GM18519 (cell line): ENCODE measurements around the gene EFCAB8.
"Not testable (repeated sequence)": the region's sequence is repeated elsewhere in the genome, so short reads cannot be mapped to it uniquely, and the experiment has no call there.

Experiments used
- ATAC-seq: cut with Tn5 transposase; IDR thresholded peaks from one replicate; pipeline ENCODE4 v1.9.1; 2021; ENCODE audit warnings: mild to moderate bottlenecking, moderate library complexity; ENCODE audit not compliant: unreplicated experiment, low FRiP score

EFCAB8 gene

DNA sequence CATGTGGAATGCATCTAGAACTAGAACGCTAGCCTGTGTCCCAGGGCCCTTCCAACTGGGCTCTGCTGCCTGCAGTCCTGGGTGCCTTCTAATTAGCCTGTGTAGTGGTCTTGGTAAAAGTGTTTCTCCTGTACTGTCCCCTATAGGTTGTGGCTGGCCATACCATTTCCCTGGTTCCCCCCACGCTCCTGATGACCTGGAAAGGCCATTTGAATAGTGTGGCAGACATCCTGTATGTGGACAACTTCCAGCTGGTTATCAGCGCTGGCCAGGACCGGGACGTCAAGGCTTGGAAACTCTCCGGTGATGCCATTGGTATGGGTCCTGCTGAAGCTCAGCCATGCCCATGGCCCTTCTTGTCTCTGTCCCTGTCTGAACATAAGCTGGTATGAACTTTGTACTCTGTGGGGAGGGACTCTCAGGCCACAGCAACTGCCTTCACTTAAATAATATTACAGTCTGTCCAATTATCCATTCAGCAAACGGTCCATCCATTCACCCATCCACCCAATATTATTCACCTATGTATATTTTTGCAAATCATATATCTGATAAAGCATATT lies 84.8 kb downstream of the EFCAB8 start:
- no peak for ATAC-seq

DNA sequence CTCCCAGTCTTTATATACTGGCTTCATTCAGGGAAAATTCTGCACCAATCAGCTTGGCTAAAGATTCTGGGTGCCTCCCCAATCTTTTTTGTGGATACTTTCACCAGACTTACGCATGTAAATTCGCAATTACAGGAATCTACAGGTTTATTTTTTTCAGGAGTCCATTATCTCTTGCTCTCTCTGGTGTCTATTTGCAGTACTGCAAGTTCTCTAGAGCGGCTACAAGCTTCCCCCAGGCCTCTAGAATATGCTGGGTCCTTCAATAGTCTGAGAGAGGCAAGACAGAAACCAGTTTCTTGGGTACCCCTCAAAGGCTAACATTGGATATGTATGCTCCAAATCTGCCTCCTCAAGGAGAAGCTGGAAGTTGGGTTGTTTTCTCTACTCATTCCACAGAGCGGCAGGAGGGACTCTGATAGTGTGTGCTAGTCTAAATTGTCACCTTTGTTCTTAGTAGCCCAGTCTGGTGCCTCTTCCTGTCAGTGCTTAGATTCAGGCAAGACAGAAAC lies 87.0 kb downstream of the EFCAB8 start:
- ATAC-seq: no peak

DNA sequence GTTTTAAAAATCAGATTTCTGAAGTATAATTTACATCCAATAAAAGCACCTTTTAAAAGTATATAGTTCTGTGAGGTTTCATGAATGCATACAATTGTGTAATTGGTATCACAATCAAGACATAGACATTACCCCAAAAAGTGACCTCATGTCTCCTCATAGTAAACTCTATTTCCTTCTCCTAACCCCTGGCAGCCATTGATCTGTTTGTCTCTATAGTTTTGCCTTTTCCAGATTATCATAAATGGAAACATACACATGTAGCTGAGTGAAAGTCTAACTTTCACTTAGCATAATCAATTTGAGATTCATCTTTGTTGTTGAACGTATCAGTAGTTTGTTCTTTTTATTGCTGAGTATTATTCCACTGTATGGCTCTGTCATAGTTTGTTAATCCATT lies 87.9 kb downstream of the EFCAB8 start:
- no peak for ATAC-seq

DNA sequence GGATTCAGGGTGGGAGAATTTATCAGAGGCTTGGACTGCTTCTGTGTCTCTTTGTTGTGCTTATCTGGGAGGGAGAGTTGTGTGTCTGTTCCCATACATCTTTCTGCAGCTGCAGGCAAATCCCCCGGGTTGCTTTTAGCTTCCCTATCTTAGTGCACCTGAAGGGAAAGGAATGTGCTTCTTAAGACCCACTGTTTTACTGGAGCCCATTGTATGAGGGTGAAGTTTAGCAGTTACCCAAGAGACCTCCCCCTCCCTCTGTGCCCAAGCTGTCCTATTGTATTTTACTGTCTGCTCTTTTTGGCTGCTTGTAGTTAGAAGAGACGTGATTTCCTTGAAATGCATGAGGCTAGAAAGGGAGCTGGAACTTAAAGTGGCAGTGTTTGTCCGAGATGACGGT lies 91.8 kb downstream of the EFCAB8 start:
- not testable (repeated sequence) for ATAC-seq

DNA sequence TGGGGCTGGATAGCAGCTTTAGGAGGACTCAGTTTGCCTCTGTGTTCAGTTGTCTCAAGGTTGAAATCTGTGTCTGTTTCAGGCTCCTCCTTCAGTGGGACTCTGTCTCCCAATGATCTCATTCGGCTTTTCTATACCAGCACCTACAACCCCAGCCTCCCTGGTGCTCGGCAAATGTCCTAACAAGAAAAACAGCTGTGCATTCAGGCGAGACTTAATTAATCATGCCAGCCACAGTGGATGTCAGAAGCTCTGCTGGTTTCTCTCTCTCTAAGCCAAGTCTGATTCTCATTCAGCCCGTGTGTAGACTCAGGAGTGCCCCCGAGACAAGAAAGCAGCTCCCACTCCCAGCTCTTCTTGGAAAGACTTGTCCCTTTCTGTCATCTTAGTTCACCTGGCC lies 98.7 kb downstream of the EFCAB8 start:
- ATAC-seq: no peak

DNA sequence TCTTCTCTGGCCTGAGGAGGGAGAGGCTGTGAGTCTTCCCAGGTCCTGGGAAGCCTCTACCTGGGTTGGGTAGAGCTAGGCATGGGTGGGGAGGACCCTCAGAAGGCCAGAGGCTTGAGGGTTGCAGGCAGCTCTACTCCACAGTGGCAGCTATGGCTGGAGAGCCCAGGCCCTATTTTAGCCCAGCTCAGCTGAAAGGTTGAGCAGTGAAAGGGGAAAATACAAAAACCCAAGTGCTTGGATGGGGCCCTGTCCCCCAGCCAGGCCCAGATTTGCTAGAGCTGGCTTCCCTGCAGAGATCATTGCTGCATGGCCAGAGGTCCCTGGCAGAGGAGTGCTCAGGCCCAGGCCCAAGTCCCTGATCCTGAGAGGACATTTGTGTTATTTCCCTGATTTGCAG lies 99.9 kb downstream of the EFCAB8 start:
- no peak for ATAC-seq

DNA sequence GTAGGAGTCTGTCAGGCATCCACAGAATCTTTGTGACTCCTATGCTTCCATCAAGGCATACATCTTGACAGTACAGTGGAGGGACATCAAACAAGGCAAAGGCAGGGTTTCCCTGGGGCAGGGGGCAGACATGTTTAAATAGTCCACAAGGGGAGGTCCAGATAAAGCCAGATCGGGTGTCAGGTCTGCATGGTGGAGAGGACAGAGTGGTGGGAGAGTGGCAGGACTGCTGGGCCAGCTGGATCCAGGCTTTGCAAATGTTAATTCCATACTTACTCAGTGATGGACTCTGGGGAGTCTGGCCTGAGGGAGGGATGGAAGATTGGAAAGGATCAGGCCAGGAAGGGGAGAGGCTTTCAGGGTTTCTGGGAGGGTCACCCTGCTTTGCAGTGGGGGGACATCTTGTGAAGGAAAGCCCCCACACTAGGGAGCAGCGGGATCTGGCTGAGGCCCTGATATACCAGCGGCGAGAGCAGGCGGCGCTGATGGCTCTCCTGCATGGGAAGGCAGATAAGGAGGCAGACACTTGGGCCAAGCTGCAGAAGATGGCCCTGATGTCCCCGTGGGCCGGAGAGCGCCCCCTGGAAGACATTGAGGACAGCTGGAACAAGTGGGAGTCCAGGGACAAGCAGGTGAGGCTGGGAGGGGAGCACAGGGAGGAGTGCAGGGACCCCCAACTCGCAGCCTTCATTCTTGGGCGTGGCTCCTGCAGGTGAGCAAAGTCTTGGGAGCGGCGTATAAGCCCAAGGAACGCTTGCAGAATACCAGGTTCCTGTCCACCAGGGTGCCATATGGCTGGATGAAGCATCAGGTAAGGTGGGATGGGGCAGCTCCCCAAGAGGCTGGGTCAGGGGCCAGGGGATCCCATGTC lies 100.9 kb downstream of the EFCAB8 start:
- no peak for ATAC-seq

DNA sequence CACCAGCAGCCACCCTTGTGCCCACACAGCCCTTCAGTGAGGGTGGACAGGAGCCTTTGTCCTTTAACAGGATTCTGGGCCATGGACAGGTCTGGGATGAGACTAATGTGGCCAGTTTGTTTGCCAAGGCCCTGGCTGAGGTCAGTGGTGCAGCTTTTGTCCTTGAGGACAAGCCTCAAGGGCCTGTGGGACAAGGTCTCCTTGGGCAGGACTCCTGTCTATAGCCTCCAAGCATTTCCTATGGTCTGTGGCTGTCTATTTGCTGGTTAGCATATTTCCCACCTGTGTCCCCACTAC lies 101.4 kb downstream of the EFCAB8 start:
- ATAC-seq: no peak

DNA sequence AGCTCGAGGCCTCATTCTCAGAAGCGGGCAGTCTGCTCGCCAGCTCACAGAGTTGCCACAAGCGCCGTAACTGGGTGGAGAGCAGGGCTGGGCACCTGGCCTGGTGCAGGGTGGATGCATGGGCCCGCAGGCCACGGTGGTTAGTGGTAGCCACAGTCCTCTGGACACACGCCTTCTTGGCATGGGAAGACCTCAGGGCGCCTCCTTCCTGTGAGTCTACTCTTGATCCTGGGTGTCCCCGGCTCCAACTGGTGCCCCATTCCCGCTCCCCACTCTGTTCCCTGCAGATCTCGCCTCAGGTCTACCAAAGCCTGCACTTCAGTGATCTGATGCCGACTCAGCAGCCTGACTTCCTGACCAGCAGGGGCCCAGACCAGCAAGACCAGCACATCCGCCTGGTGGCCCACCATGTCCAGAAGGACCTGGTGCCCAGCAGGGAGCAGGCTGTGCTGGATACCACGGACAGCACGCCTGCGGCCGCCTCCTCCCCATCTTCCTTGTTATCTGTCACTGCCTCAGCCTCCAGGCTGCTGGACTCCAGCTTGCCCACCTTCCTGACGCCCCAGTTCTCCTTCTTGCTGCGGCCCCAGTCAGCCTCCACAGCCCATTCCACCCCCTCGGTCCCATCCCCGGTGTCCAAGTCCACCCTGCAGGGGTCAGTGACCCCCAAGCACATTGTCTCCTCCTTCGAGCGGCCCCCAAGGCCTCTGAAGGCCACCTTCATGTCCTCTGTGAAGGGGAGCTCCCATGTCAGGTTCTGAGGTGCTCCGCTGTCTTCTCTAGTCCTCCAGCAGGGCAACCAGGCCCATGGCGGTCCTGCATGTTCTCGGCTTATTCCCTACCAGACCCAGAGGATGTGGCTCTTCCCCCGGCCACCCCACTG lies 102.4 kb downstream of the EFCAB8 start:
- ATAC-seq: no peak

DNA sequence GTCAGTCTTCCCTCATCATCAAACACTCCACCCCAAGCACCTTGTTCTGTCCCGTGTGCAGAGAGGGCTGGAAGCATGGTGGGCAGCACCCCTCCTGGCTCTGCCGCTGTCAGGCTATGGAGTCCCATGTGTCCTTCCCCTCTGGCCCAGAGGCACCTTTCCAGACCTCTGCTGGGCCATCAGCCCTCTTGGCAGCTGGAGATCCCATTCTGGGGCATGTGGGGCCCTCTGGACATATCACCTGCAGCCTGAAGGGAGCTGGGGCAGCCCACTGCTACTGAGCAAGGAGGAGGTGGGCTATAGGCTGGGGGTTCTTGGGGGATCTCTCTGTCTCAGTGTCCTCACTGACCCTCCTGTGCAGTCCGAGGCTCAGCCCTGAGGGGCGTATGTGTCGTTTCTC lies 103.3 kb downstream of the EFCAB8 start:
- ATAC-seq: no peak

DNA sequence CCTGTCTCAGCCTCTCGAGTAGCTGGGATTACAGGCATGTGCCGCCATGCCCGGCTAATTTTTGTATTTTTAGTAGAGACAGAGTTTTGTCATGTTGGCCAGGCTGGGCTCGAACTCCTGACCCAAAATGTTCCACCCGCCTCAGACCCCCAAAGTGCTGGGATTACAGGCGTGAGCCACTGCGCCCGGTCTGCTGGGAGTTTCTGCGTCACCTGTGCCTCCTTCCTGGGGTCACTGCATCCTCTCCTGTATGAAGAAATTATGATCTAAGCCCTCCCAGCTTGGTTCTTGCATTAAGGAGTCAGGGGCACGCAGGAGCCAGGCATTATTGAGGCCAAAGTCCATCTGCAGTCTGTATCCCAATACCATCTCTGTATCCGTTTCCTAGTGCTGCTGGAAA lies 103.9 kb downstream of the EFCAB8 start:
- not testable (repeated sequence) for ATAC-seq

DNA sequence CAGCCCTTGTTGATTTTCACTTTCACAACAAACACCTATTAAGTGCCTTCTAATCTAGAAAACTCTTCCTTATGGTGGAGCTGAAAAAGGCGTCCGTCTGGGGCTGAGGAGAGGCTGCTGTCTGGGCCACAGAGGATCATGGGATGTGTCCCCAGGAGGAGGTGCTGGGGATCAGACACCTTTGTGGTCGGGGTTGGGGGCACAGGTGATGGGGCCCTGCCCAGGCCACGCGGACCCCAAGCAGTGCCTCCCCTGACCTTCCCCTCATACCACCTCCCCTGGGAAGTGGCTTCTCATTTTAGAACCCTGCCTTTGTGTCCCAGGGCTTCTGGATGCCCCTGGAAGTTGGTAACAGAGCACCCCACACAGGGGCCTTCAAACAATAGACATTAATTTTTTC lies 104.5 kb downstream of the EFCAB8 start:
- no peak for ATAC-seq

DNA sequence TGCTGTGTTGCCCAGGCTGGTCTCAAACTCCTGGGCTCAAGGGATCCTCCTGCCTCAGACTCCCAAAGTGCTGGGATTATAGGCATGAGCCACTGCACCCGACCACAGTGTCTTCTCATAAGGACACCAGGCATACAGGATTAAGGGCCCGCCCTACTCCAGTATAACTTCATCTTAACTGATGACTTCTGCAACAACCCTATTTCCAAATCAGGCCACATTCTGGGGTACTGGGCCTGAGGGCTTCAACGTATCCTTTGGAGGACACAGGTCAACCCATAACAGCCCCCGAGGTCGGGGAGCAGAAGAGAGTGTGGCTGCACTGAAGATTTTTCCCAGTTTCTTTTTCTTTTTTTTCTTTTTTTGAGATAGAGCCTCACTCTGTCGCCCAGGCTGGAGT lies 105.9 kb downstream of the EFCAB8 start:
- no peak for ATAC-seq

DNA sequence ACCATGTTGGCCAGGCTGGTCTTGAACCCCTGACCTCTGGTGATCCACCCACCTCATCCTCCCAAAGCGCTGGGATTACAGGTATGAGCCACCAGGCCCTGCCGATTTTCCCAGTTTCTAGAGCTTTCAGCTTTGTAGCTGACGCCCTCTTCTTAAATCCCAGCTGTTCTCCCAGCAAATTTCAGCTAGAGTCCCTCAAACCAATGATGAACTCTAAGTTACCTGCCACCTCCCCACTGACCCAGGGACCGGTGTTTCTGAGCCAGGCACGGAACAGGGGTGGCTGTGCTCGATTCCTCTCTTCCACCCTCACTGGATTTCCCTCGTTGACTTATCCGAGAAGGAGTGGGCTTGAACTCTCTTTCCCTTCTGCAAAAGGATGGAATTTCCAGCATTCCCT lies 106.4 kb downstream of the EFCAB8 start:
- no peak for ATAC-seq

DNA sequence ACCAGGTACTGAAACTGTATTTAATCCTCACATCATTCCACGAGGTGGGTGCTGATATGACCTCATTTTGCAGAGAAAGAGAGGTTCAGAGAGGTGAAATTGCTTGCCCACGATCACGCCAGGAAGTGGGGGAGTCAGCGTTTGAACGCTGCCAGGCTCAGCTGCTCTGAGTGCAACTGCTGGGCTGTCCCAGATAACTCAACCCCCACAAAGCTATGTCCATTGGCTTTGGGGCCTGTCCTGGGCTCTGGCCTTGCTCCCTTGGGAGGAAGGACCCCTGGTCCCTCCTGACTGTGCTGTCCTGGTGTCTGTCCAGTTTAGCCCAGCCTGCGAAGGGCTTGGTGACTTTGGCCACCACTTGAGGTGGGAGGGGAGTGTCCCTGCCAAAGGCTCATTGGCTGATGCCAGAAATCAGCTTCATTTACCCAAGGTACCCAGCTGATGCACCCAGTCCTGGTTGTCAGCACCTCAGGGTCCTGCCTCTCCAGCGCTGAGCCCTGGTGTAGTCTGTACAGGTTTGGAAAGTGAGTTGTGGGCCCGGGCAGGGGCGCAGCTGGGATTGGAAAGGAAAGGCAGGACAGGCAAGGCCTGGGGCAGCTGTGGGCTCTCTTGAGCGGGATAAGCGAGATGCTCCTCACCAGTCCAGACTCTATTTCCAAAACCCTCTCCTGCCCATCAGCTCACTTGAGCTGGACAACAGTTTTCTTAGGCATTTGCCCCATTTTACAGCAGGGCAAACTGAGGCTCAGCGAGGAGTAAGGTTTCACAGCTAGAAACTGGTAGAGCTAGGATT lies 107.1 kb downstream of the EFCAB8 start:
- no peak for ATAC-seq

DNA sequence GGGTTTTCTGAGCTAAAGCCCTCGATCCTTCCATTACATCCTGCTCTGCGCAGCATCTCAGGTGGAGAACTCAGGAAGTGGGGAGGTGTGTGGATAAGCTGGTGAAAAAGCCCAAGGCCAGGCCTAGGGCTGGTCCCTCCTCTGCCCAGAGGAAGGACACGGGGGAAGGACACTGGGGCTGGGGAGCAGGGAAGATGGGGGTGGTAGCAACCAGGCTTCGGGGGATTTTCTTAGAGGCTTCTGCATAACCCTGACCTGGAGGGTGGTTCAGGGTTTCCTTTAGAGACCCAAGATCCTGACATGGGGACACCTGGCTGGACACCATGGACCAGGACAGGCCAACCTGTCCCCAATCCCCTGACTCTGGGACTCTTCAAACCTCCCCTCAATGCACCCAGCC lies 107.7 kb downstream of the EFCAB8 start:
- no peak for ATAC-seq

DNA sequence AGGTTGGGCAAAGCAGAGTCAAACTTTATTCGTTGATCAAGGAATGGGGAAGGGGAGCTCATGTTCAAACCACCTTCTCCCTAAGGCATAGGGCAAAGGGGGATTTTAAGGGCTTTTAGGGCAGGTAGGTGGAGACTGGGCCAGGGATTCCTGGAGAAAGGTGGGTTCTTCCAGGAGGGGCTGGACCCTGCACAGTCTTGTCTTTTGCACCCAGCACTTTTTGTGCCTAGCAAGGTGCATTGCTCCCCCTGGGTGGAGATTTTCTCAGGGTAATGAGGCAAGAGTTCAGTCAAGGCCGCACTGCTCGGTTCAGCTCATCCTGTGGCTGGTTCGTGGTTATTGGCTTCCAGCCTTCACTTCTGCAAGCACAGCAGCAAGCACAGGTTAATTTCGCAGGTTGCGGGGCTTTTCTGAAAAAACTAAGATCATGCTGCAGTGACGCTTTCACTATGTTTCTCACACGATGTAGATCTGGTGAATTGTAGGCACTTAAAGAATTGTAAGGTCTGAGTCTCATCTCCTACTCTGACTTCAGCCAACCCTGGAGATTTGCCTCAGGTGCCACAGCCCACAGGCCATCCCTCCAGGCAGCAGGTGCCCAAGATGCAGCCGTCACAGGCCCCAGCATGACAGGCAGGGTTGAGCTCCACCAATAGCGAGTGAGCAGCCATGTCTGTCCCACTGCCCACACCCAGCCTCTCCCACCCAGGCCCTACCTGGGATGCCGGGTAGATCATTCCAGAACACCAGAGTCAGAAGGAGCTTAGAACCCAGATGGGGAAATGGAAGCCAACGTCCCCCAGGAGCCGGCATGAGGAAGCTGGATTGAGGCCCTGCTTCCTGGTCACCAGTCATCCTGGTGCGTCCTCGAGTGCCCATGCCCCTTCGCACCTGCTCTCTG lies 108.4 kb downstream of the EFCAB8 start:
- ATAC-seq: no peak

DNA sequence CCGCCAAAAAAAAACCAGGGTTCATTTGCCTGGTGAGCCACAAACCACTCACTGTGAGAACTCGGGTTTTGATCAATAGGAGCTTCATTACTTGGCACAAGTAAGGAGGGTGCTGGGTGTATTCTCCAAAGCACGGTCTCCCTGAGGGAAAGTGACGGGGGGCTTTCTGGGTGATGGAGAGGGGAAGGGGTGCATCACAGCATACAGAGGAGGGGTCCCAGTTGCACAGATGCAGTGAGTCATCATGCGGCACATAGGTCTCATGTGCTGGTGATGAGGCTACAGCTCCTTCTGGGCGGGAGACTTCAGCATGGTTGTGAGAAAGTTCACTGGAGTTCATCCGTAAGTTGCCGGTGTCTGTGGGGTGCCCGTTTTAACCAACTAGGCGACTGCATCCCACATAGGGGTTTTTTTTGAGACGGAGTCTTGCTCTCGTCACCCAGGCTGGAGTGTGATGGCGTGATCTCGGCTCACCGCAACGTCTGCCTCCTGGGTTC lies 109.3 kb downstream of the EFCAB8 start:
- no peak for ATAC-seq

DNA sequence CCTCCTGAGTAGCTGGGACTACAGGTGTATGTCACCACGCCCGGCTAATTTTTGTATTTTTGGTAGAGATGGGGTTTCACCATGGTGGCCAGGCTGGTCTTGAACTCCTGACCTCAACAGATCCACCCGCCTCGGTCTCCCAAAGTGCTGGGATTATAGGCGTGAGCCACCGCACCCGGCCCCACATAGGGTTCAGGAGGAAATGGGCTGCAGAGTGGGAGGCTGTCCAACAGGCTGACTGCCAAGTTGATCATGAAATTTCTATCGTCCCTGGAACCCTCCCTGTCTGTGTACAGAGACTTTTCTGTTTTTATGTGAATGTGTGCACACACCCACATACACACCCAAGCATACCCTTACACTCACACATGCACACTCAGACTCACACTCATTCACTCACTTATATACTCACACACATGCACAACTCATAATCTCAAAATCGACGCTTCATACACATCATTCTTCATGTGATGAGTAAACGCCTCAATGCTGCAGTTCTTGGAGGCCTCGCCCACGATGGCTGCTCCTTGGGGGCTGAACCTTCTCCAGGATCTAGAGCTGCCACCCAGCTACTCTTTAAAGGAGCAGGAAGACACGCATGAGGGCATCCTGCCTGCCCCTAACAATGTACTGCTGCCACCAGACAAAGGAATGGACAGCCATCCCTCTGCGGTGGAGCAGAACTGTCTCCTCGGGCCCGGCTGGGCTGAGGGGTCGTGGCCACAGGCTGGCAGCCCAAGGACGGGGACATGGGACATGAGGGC lies 109.9 kb downstream of the EFCAB8 start:
- ATAC-seq: no peak
